Measurements from ENCODE around the gene SF1.

DNA sequence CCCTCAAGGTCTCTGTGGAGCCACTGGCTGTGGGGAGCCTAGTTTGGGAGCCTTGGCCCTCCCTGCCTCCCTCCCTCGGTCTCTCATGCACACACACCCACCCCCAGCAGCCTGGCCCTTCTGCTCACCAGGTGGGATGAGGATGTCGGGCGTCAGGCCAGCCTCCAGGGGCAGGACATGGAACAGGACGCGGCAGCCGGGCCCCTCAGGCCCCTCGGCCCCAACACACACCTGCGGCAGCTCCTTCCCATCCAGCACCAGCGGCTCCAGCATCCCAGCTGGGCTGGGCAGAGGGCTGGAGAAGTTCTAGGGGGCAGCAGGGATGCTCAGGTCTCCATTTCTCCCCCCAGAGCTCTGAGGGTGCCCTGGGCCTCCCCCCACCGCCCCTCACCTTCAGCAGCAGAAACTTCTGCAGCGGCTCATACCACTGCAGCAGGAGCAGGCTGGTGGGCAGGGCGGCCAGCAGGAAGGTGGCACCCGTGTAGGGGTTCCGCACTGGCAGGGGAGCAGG is 13.5 kb upstream of the SF1 start:
- no peak for TF ChIP-seq CTCF (conservative IDR thresholded peaks at IDR 0.05 in 1 of 2, IDR thresholded peaks at IDR 0.05 in 1 of 2; ENCODE audit: extremely low read depth in 1 of 2, insufficient read depth in 1 of 2, low read depth in 1 of 2, low read length in 2 of 2)
- TF ChIP-seq EZH2 (IDR thresholded peaks at IDR 0.05; ENCODE audit: borderline replicate concordance, low read length): no peak

Measured in mammary epithelial cell (primary cell).